ENCODE results near the gene DENND4B. TPM values are rescaled to one million over a fixed set of nuclear protein-coding genes. Genes with fewer than 3 reads are reported as not detected.

DENND4B gene
- total and polyA plus RNA-seq, 12 donors: 8.9 to 110 (median 36.7) TPM

DNA sequence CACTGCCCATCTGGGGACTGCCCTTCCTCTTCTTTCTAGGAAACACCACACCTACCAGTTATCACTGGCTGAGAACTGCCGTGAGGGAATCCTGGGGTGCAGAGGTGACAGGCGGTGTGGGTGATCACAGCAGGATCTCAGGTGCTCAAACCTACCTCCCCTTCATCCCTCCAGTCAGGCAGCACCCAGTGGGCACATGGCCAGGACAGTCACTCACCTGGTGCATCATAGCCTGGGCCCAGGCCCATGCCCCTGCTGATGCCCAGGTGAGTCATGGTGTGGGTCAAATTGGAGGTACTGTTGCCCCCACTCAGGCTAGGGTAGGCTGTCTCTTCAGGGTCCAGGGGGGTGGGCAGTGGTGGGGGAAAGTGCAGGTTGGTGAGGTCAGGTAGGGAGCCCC lies 5.3 kb upstream of the DENND4B start:
- H3K4me1 ChIP-seq (replicated peaks in 1 of 2): peaks cover 8 to 20% of the 10 kb centered on the region in 2 donors
- H3K36me3 ChIP-seq (replicated peaks in 1 of 2): peaks cover 0 to 63% of the 10 kb centered on the region in 2 donors
- no peaks in the 10 kb centered on the region for H3K9me3 ChIP-seq (replicated peaks in 1 of 3)
- TF ChIP-seq POLR2A (IDR thresholded peaks at IDR 0.05) (no peak), CTCF (IDR thresholded peaks at IDR 0.05) (no peak)
- WGBS, 4 donors: 88 to 95% (median 91%) methylated on average over 2 of the region's 2 CpGs
- no peak overlapping the region for H3K4me3 ChIP-seq
- H3K27me3 ChIP-seq: no peaks in the 10 kb centered on the region
- H3K27ac ChIP-seq: no peak overlapping the region
- DNase-seq: no peak
- intact Hi-C loops (cut with DNase I): loop anchor here in 1 of 2 donors (5.0 kb wide), 1 partner anchor 40 kb away; no protein-coding TSS in a partner anchor

DNA sequence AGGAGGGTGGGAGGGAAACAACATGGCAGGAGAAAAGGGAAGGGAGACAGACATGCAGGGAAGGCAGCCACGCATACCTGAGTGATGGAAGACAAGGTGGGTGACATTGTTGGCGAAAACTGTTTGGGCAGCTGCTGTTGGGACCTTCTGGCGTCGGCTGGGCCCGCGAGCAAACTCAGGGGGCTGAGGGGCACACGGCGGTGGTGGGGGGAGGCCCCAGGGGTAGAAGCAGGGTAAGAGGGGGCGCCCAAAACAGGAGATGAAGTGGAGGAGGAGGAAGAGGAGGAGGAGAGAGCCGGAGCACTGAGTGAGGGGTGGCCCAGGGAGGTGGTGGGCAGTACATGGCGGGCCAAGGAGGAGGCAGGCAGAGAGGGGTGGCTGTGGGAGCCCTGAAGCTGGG lies 4.7 kb upstream of the DENND4B start:
- peaks cover 0 to 63% of the 10 kb centered on the region in 2 donors for H3K36me3 ChIP-seq (replicated peaks in 1 of 2)
- H3K9me3 ChIP-seq (replicated peaks in 1 of 3): no peaks in the 10 kb centered on the region
- DNase-seq: no peak
- H3K27ac ChIP-seq: no peak overlapping the region
- no peaks in the 10 kb centered on the region for H3K27me3 ChIP-seq
- no peak overlapping the region for H3K4me3 ChIP-seq
- intact Hi-C loops (cut with DNase I): loop anchor here in 1 of 2 donors (5.0 kb wide), 1 partner anchor 39 kb away; no protein-coding TSS in a partner anchor
- peaks cover 7 to 14% of the 10 kb centered on the region in 2 donors for H3K4me1 ChIP-seq (replicated peaks in 1 of 2)
- TF ChIP-seq CTCF (IDR thresholded peaks at IDR 0.05) (no peak), POLR2A (IDR thresholded peaks at IDR 0.05) (no peak)
- WGBS, 4 donors: 89 to 94% (median 91%) methylated on average over 11 of the region's 11 CpGs

DNA sequence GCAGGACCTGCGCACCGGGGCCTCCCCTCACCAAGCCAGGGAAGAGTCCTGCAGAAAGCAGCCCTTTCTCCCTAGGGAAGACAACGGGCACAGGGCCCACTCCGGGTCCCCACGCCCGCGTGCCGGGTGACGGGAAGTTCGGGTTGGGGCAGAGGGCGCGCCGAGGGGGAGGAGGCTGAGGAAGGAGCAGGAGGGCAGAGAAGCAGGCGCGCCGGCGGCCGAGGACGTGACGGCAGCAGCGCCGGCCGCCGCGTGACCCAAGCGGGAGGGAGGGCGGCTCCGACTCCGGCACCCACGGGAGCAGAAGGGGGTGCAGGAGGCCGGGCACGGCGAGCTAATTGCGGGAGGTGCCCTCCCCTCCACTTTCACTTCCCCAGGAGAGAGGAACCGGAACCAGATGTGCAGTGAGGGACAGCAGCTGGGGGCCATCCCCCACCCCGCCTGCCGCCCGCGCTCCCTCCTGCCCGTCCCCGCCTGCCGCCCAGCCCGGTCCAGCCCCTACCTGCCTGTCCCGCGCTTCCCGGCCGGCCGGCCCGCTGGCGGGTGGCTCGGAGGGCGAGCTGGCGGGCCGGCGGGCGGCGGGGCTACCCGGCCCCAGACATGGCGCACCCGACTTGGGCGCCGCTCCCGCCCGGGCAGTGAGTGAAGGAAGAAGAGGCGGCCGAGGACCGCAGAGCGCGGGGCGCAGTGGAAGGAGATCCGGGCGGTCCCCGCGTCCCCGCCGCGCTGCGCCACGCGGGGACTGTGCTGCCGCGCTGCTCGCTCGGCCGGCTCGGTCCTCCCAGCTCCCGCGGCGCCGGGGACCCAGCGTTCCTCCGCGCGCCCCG lies 510 bp downstream of the DENND4B start:
- peak; percentile 85 to 92 (median 90) for DNase-seq
- WGBS, 4 donors: 0 to 1% (median 1%) methylated on average over 14 to 92 of the region's 95 CpGs
- no peaks in the 10 kb centered on the region for H3K9me3 ChIP-seq (replicated peaks in 1 of 3)
- H3K4me1 ChIP-seq (replicated peaks in 1 of 2): peaks cover 0 to 7% of the 10 kb centered on the region in 2 donors
- TF ChIP-seq CTCF (IDR thresholded peaks at IDR 0.05): no peak
- peak; percentile 11 to 68 for TF ChIP-seq POLR2A (IDR thresholded peaks at IDR 0.05)
- H3K36me3 ChIP-seq (replicated peaks in 1 of 2): peaks cover 0 to 52% of the 10 kb centered on the region in 2 donors
- peak overlapping the region; percentile 82 to 100 (median 94) for H3K27ac ChIP-seq
- intact Hi-C loops (cut with DNase I): loop anchor here (10.0 kb wide), 1 partner anchor 151 kb away; no protein-coding TSS in a partner anchor
- no peaks in the 10 kb centered on the region for H3K27me3 ChIP-seq
- H3K4me3 ChIP-seq: peak overlapping the region in 3 of 4 donors; percentile 46 to 98 (median 75)

GRCh38 chr1:153945131-153945794 lies 1.3 kb downstream of the DENND4B start:
- no peaks in the 10 kb centered on the region for H3K27me3 ChIP-seq
- peak overlapping the region; percentile 82 to 100 (median 94) for H3K27ac ChIP-seq
- intact Hi-C loops (cut with DNase I): loop anchor here (10.0 kb wide), 1 partner anchor 150 kb away; no protein-coding TSS in a partner anchor
- TF ChIP-seq CTCF (IDR thresholded peaks at IDR 0.05) (no peak), POLR2A (IDR thresholded peaks at IDR 0.05) (no peak)
- peaks cover 0 to 7% of the 10 kb centered on the region in 2 donors for H3K4me1 ChIP-seq (replicated peaks in 1 of 2)
- peak overlapping the region in 3 of 4 donors; percentile 42 to 98 (median 46) for H3K4me3 ChIP-seq
- peaks cover 0 to 52% of the 10 kb centered on the region in 2 donors for H3K36me3 ChIP-seq (replicated peaks in 1 of 2)
- 35 to 70% (median 46%) methylated on average over 7 to 12 of the region's 12 CpGs for WGBS, 4 donors
- DNase-seq: peak; percentile 50 to 79 (median 65)
- H3K9me3 ChIP-seq (replicated peaks in 1 of 3): no peaks in the 10 kb centered on the region

Data from adrenal gland (tissue), 12 donors.